IPS-15b (cell line): Measurements from ENCODE around the gene SCN2A.

Experiments
- H3K27me3 ChIP-seq: one replicate; pipeline ENCODE4 v1.6.1; 2013; ENCODE audit warnings: low read length; ENCODE audit not compliant: control insufficient read depth, insufficient read depth
- H3K36me3 ChIP-seq: one replicate; pipeline ENCODE4 v1.6.1; 2013; ENCODE audit warnings: low read length; ENCODE audit not compliant: control insufficient read depth, insufficient read depth
- H3K4me1 ChIP-seq: one replicate; pipeline ENCODE4 v1.6.1; 2013; ENCODE audit warnings: mild to moderate bottlenecking, low read length; ENCODE audit not compliant: control insufficient read depth, insufficient read depth
- H3K4me3 ChIP-seq: one replicate; pipeline ENCODE4 v1.5.1; 2013; ENCODE audit warnings: low read depth, low read length
- H3K9ac ChIP-seq: one replicate; pipeline ENCODE4 v1.6.1; 2013; ENCODE audit warnings: low read depth, mild to moderate bottlenecking, low read length
- H3K9me3 ChIP-seq: one replicate; pipeline ENCODE4 v1.6.1; 2013; ENCODE audit warnings: mild to moderate bottlenecking, low read length; ENCODE audit not compliant: control insufficient read depth, insufficient read depth

Gene SCN2A

DNA sequence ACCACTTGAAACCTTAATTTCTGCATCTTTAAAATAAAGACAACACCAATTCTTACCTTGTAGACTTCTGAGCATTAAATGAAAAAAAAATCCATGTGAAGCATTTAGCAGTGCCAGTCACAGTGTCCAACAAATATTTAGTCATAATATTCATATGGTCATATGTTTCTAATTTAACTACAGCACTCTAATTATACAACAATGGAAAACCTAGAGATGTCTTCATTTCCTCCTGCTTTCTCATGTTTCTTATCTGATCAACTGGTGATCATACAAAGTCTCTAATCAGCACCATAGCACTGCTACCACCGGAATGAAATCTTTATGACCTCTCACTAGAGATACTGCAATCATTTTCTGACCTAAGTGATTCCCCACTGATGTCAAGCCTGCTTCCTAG, 25.1 kb upstream of the SCN2A start:
- no peaks in the 10 kb centered on the region for H3K4me1 ChIP-seq
- no peak overlapping the region for H3K9ac ChIP-seq
- no peaks in the 10 kb centered on the region for H3K9me3 ChIP-seq
- H3K27me3 ChIP-seq, result no peaks in the 10 kb centered on the region
- no peak overlapping the region for H3K4me3 ChIP-seq
- H3K36me3 ChIP-seq, result no peaks in the 10 kb centered on the region

DNA sequence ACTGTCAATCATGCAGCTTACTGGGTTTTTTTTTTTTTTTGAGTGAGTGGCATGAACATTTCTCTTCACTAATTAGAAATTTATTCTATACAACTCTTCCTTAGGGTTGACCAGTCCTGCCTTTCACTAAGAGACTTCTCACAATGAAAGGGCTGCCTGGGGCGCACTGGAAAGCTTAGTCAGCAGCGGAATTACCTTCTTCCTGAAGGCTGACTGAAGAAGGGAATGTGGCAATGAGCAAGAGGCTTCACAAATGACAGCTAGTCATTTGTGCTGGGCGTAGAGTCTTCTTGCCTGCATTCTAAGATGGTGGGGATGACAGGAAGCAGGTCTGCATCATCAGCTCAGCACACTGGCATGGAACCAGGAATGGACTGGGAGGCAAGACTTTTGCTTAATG, 19.7 kb upstream of the SCN2A start:
- no peaks in the 10 kb centered on the region for H3K36me3 ChIP-seq
- no peaks in the 10 kb centered on the region for H3K27me3 ChIP-seq
- H3K9me3 ChIP-seq, result no peaks in the 10 kb centered on the region
- H3K4me3 ChIP-seq, result no peak overlapping the region
- no peak overlapping the region for H3K9ac ChIP-seq
- no peaks in the 10 kb centered on the region for H3K4me1 ChIP-seq

DNA sequence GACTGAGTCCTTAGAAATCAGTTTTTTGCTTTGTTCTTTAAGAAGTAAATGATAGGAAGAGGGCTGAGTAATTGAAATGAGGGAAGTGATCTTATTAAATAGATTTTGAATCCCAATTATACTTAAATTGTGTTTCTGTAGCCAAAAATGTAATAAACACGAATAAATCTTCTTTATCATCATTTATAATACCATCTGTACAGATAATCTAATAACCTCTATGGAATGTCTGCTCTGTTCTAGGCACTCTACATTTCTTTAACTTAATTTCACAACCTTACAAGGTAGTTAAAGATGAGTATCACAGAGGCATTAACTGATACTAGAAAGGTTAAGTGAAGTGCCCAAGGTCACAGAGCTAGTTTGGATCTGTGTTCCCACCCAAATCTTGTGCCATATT, 14.3 kb upstream of the SCN2A start:
- Histone ChIP-seq H3K4me3 (no peak overlapping the region), H3K4me1 (no peaks in the 10 kb centered on the region), H3K27me3 (no peaks in the 10 kb centered on the region)

DNA sequence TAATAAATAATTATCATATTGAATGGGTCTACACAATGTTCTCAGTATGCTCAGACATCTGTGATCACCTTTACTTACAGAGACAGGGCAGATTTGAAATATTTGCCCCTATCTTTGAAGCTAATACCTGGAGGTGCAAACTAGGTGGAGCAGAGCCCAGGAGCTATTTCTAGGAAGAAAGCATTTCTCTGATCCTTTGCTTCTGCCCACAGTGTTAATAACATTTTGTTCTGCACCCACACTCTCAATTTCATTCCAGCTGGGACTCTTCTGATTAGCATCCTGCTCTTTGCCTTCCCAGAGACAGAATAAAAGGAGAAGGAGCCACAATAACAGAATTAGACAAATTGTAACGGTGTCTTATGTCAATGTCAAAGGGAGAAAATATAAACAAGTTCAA, 11.6 kb upstream of the SCN2A start:
- no peaks in the 10 kb centered on the region for H3K9me3 ChIP-seq
- no peaks in the 10 kb centered on the region for H3K4me1 ChIP-seq
- no peaks in the 10 kb centered on the region for H3K36me3 ChIP-seq
- no peak overlapping the region for H3K9ac ChIP-seq
- H3K4me3 ChIP-seq, result no peak overlapping the region
- no peaks in the 10 kb centered on the region for H3K27me3 ChIP-seq

More for the DNA sequence above, 14.3 kb upstream of the SCN2A start:
- Histone ChIP-seq H3K9ac (no peak overlapping the region), H3K36me3 (no peaks in the 10 kb centered on the region), H3K9me3 (no peaks in the 10 kb centered on the region)

DNA sequence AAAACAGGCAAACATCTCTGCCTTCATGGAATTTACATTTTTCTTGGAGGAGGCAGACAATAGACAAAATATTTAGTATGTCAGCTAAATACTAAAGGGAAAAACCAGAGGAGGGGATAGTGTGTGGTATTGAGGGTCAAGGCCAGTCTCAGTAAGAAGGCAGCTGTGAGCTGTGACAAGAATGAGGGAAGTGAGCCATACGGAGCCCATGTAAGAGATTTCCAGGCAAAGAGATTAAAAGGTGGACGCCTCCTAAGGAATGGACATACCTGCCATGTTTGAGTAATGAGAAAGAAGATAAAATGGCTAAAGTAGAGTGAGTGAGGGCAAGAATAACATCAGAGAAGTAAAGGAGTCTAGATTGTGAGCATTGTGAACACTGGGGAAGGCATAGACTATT, 2.2 kb upstream of the SCN2A start:
- no peak overlapping the region for H3K4me3 ChIP-seq
- no peaks in the 10 kb centered on the region for H3K36me3 ChIP-seq
- no peaks in the 10 kb centered on the region for H3K4me1 ChIP-seq
- H3K9me3 ChIP-seq, result no peaks in the 10 kb centered on the region
- H3K27me3 ChIP-seq, result no peaks in the 10 kb centered on the region
- no peak overlapping the region for H3K9ac ChIP-seq

- H3K4me3 ChIP-seq, result no peak overlapping the region
- H3K27me3 ChIP-seq, result no peaks in the 10 kb centered on the region
- H3K4me1 ChIP-seq, result no peaks in the 10 kb centered on the region
- no peaks in the 10 kb centered on the region for H3K36me3 ChIP-seq
- H3K9me3 ChIP-seq, result no peaks in the 10 kb centered on the region
- no peak overlapping the region for H3K9ac ChIP-seq
These were observed 919 bp upstream of the SCN2A start for GRCh38 chr2:165238295-165238694.

- Histone ChIP-seq H3K4me3 (no peak overlapping the region), H3K27me3 (no peaks in the 10 kb centered on the region), H3K4me1 (no peaks in the 10 kb centered on the region), H3K9me3 (no peaks in the 10 kb centered on the region), H3K36me3 (no peaks in the 10 kb centered on the region), H3K9ac (no peak overlapping the region)
These were observed 772 bp downstream of the SCN2A start for GRCh38 chr2:165239856-165240515.

DNA sequence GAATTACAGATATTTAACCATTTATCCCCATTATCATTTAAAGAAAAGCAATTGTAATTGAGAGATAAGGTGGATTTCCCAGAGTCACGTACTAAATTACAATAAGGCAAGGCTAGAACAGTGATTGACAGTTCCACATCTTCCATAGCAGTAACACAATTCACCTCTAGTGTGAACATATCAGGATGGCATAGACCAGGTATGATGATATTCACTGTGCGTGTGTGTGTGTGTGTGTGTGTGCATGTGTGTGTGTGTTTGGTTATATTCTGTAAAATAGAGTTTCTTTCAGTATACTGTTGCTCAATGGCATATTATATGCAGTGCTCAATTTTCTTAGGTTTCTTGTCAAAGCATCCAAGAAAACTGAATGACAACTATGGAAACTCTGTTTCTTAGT, 1.7 kb downstream of the SCN2A start:
- H3K4me1 ChIP-seq, result no peaks in the 10 kb centered on the region
- no peak overlapping the region for H3K4me3 ChIP-seq
- H3K27me3 ChIP-seq, result no peaks in the 10 kb centered on the region

DNA sequence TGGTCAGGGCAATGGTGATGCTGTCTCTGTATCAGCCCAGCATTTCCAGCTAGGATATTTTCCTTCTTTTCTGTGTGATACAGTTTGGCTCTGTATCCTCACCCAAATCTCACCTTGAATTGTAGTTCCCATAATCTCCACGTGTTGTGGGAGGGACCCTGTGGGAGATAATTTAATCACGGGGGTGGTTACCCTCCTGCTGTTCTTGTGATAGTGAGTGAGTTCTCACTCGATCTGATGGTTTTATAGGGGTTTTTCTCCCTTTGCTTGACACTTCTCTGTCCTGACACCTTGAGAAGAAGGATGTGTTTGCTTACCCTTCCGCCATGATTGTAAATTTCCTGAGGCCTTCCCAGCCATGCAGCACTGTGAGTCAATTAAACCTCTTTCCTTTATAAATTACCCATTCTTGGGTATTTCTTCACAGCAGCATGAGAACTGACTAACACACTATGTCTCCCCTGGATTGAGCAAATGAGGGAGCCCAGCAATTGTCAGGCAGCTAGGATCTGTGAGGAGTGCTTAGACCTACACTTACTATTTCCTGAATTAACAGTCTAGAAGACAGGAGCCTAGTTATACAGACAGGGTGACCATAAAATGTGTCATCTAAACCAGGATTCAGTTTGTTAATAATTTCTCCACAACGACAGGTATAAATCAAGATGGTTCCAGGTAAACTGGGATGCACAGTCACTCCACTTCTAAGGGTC, 6.0 kb downstream of the SCN2A start:
- Histone ChIP-seq H3K4me3 (no peak overlapping the region), H3K27me3 (no peaks in the 10 kb centered on the region), H3K9me3 (no peaks in the 10 kb centered on the region), H3K36me3 (no peaks in the 10 kb centered on the region), H3K4me1 (no peaks in the 10 kb centered on the region), H3K9ac (no peak overlapping the region)

More for the DNA sequence above, 1.7 kb downstream of the SCN2A start:
- Histone ChIP-seq H3K36me3 (no peaks in the 10 kb centered on the region), H3K9me3 (no peaks in the 10 kb centered on the region), H3K9ac (no peak overlapping the region)

DNA sequence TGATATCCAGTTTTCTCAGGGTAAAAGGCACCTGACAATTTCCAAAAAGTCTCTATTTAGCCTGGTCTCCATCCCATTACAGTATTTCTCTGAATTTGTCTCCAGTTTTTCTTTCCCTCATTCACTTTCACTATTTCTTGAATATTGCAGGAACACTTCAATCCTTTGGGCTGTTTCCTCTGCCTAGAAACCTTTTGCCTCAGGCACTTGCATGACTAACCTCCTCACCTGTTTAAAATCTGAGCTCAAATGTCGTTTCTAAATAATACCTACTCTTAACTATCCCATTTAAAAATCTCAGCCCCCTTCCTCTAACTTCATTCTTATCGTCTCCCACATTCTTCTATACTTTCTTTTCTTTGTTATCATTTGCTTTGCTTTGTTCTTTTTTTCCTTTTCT, 9.0 kb downstream of the SCN2A start:
- no peaks in the 10 kb centered on the region for H3K36me3 ChIP-seq
- no peak overlapping the region for H3K4me3 ChIP-seq
- no peak overlapping the region for H3K9ac ChIP-seq

GRCh38 chr2:165251366-165251765, 12.2 kb downstream of the SCN2A start:
- H3K9ac ChIP-seq, result no peak overlapping the region
- H3K9me3 ChIP-seq, result no peaks in the 10 kb centered on the region
- no peaks in the 10 kb centered on the region for H3K4me1 ChIP-seq
- H3K4me3 ChIP-seq, result no peak overlapping the region
- no peaks in the 10 kb centered on the region for H3K36me3 ChIP-seq
- H3K27me3 ChIP-seq, result no peaks in the 10 kb centered on the region

More for the DNA sequence above, 9.0 kb downstream of the SCN2A start:
- H3K4me1 ChIP-seq, result no peaks in the 10 kb centered on the region
- no peaks in the 10 kb centered on the region for H3K27me3 ChIP-seq
- no peaks in the 10 kb centered on the region for H3K9me3 ChIP-seq

DNA sequence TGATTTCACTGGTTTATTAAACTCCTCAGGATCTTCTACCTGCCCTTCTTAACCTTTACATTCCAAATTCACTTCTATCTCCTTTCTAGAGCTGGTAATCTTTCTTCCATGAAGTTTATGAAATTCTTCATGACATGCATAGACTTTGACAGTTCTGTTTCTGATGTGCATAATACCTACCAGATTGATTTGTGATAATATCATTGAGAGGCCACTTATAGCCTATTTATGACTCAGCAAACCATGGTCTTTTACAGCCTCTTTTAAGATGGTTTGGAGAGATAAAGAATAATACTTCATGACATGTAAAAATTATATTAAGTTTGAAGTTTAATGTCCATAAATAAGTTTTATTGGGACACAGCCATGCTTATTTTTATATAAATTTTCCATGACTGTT, 14.0 kb downstream of the SCN2A start:
- Histone ChIP-seq H3K9ac (no peak overlapping the region), H3K9me3 (no peaks in the 10 kb centered on the region), H3K4me3 (no peak overlapping the region), H3K36me3 (no peaks in the 10 kb centered on the region), H3K4me1 (no peaks in the 10 kb centered on the region), H3K27me3 (no peaks in the 10 kb centered on the region)
